HEK293 (cell line): ENCODE results near the gene ADRB1.

Source experiments
- GLI2 ChIP-seq: fragments of 450-650 bp; formaldehyde crosslinking; IDR thresholded peaks from 2 replicates; pipeline ENCODE4; 2017; ENCODE audit warnings: missing biosample characterization, missing genetic modification characterization, low read depth, borderline replicate concordance
- YY1 ChIP-seq: fragments of 450-650 bp; formaldehyde crosslinking; IDR thresholded peaks from 2 replicates; pipeline ENCODE4 v1.5.1; 2018; ENCODE audit warnings: missing biosample characterization, missing genetic modification characterization
- ZBTB7A ChIP-seq: fragments of 450-650 bp; formaldehyde crosslinking; IDR thresholded peaks from 2 replicates; pipeline ENCODE4 v1.5.1; 2016; ENCODE audit warnings: low read depth, missing biosample characterization, missing genetic modification characterization
- ZNF133 ChIP-seq: fragments of 450-650 bp; formaldehyde crosslinking; IDR thresholded peaks from 2 replicates; pipeline ENCODE4 v1.5.1; 2016; ENCODE audit warnings: missing biosample characterization, missing genetic modification characterization
- ZNF23 ChIP-seq: fragments of 450-650 bp; formaldehyde crosslinking; IDR thresholded peaks from 2 replicates; pipeline ENCODE4 v1.5.1; 2016; ENCODE audit warnings: missing biosample characterization, missing genetic modification characterization, borderline replicate concordance
- ZNF549 ChIP-seq: fragments of 450-650 bp; IDR thresholded peaks from 2 replicates; pipeline ENCODE4 v1.5.1; 2018; ENCODE audit warnings: missing biosample characterization, missing genetic modification characterization, mild to moderate bottlenecking, inconsistent platforms, moderate library complexity
- ZNF624 ChIP-seq: fragments of 450-650 bp; formaldehyde crosslinking; IDR thresholded peaks from 2 replicates; pipeline ENCODE4 v1.5.1; 2017; ENCODE audit warnings: missing biosample characterization, missing genetic modification characterization
- ZNF776 ChIP-seq: fragments of 450-650 bp; formaldehyde crosslinking; IDR thresholded peaks from 2 replicates; pipeline ENCODE4 v1.5.0; 2017; ENCODE audit warnings: missing biosample characterization, missing genetic modification characterization, borderline replicate concordance
- TF ChIP-seq, protein P1 (sequence below): fragments of 450-650 bp; formaldehyde crosslinking; IDR thresholded peaks from 2 replicates; pipeline ENCODE4 v1.5.1; 2016; ENCODE audit warnings: missing biosample characterization, missing genetic modification characterization
- TF ChIP-seq, protein P2 (sequence below): fragments of 450-650 bp; formaldehyde crosslinking; IDR thresholded peaks from 2 replicates; pipeline ENCODE4 v1.5.1; 2016; ENCODE audit warnings: missing biosample characterization, missing genetic modification characterization

GRCh38 chr10:113999531-113999930, 44.1 kb upstream of the ADRB1 start:
- TF ChIP-seq, protein P1, sequence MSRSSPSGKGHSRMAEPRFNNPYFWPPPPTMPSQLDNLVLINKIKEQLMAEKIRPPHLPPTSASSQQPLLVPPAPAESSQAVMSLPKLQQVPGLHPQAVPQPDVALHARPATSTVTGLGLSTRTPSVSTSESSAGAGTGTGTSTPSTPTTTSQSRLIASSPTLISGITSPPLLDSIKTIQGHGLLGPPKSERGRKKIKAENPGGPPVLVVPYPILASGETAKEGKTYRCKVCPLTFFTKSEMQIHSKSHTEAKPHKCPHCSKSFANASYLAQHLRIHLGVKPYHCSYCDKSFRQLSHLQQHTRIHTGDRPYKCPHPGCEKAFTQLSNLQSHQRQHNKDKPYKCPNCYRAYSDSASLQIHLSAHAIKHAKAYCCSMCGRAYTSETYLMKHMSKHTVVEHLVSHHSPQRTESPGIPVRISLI (tag by site-specific recombination): no peak
- TF ChIP-seq ZNF133 (tag by site-specific recombination): no peak
- TF ChIP-seq, protein P2, sequence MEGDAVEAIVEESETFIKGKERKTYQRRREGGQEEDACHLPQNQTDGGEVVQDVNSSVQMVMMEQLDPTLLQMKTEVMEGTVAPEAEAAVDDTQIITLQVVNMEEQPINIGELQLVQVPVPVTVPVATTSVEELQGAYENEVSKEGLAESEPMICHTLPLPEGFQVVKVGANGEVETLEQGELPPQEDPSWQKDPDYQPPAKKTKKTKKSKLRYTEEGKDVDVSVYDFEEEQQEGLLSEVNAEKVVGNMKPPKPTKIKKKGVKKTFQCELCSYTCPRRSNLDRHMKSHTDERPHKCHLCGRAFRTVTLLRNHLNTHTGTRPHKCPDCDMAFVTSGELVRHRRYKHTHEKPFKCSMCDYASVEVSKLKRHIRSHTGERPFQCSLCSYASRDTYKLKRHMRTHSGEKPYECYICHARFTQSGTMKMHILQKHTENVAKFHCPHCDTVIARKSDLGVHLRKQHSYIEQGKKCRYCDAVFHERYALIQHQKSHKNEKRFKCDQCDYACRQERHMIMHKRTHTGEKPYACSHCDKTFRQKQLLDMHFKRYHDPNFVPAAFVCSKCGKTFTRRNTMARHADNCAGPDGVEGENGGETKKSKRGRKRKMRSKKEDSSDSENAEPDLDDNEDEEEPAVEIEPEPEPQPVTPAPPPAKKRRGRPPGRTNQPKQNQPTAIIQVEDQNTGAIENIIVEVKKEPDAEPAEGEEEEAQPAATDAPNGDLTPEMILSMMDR (tag by site-specific recombination): no peak
- TF ChIP-seq ZNF624 (tag by site-specific recombination): no peak
- no peak for TF ChIP-seq GLI2
- TF ChIP-seq ZNF776: no peak
- no peak for TF ChIP-seq YY1 (tag by site-specific recombination)
- no peak for TF ChIP-seq ZNF549 (tag by site-specific recombination)
- TF ChIP-seq ZBTB7A: no peak
- TF ChIP-seq ZNF23 (tag by site-specific recombination): no peak
